Esophagus muscularis mucosa (tissue), 4 donors: Measurements from ENCODE around the gene CAD. TPM values are rescaled to one million over a fixed set of nuclear protein-coding genes. Genes with fewer than 3 reads are reported as not detected.

Experiments
- DNase-seq: peaks from one replicate; pipeline ENCODE4 v3.0.0-alpha.2; 2017; ENCODE audit errors: extremely low spot score
- H3K27ac ChIP-seq, 4 donors: fragments of 200-600 bp; sonication (generic); replicated peaks in 1 of 4; 1 replicate in 3 of 4; 2 replicates in 1 of 4; pipeline ENCODE4 v1.5.1; 2016 to 2019; ENCODE audit warnings: mild to moderate bottlenecking in 1 of 4
- H3K27me3 ChIP-seq, 4 donors: fragments of 200-600 bp; sonication (generic); one replicate each; pipeline versions ENCODE4 v1.5.1 to v1.6.0; 2016 to 2019
- H3K36me3 ChIP-seq, 4 donors: fragments of 200-600 bp; sonication (generic); one replicate each; pipeline ENCODE4 v1.5.1; 2016 to 2019
- H3K4me1 ChIP-seq, 4 donors: fragments of 200-600 bp; sonication (generic); one replicate each; pipeline ENCODE4 v1.5.1; 2016 to 2019
- H3K4me3 ChIP-seq, 4 donors: fragments of 200-600 bp; sonication (generic); 1 replicate in 2 of 4; 2 replicates in 2 of 4; pipeline ENCODE4 v1.5.1; 2016 to 2019; ENCODE audit warnings: mild to moderate bottlenecking in 4 of 4, moderate library complexity in 1 of 4
- H3K9me3 ChIP-seq, 4 donors: fragments of 200-600 bp; sonication (generic); 1 replicate in 3 of 4; 2 replicates in 1 of 4; pipeline ENCODE4 v1.5.1; 2016 to 2019
- EP300 ChIP-seq: sonication (generic); formaldehyde crosslinking; IDR thresholded peaks from one replicate; pipeline ENCODE4 v1.6.1; 2017; ENCODE audit warnings: antibody characterized with exemption
- POLR2A ChIP-seq: fragments of 450-650 bp; IDR thresholded peaks from one replicate; pipeline ENCODE4 v1.6.1; 2017; ENCODE audit warnings: antibody characterized with exemption, moderate library complexity, mild to moderate bottlenecking, low read depth
- POLR2AphosphoS5 ChIP-seq, 2 donors: sonication (generic); formaldehyde crosslinking; IDR thresholded peaks; one replicate each; pipeline ENCODE4 v1.6.1; 2017; ENCODE audit warnings: antibody characterized with exemption in 2 of 2
- WGBS: methylation state at CpG from one replicate; pipeline ENCODE4 v1.1.5; 2018; 5-methylcytosine and 5-hydroxymethylcytosine counted together
- intact Hi-C: fragments of 100-400 bp; cut with DNase I; formaldehyde crosslinking; loops from one replicate; pipeline ENCODE4 v1.15.1; 2023
- total RNA-seq, 4 donors: library from RNA; depleted of rRNA; stranded (reverse); fragments of >200 nt; gene quantifications; one replicate each; pipeline versions ENCODE4 v1.1.0 to v1.2.1, GENCODE V29; 2016
- TF ChIP-seq, protein P1 (sequence below), 3 experiments: fragments of 200-600 bp in 2 of 3; fragments of 450-650 bp in 1 of 3; sonication (generic) in 2 of 3; IDR thresholded peaks; one replicate each; pipeline ENCODE4 v1.5.1; 2017 to 2019; ENCODE audit warnings: antibody characterized with exemption in 3 of 3, mild to moderate bottlenecking in 2 of 3, moderate library complexity in 1 of 3

The CAD gene
- total RNA-seq, 4 donors from 2014 or later = 12.4 to 28.3 (median 16.6) TPM

GRCh38 chr2:27231921-27232320, 14.8 kb downstream of the CAD start:
- Histone ChIP-seq H3K4me1 (no peaks in the 10 kb centered on the region), H3K27ac (no peak overlapping the region), H3K27me3 (no peaks in the 10 kb centered on the region), H3K36me3 (peaks cover 85 to 100% (median 96%) of the 10 kb centered on the region in 4 donors), H3K4me3 (no peak overlapping the region), H3K9me3 (no peaks in the 10 kb centered on the region)
- TF ChIP-seq EP300 = no peak
- TF ChIP-seq POLR2AphosphoS5 (IDR thresholded peaks at IDR 0.05) = no peak
- TF ChIP-seq, protein P1, sequence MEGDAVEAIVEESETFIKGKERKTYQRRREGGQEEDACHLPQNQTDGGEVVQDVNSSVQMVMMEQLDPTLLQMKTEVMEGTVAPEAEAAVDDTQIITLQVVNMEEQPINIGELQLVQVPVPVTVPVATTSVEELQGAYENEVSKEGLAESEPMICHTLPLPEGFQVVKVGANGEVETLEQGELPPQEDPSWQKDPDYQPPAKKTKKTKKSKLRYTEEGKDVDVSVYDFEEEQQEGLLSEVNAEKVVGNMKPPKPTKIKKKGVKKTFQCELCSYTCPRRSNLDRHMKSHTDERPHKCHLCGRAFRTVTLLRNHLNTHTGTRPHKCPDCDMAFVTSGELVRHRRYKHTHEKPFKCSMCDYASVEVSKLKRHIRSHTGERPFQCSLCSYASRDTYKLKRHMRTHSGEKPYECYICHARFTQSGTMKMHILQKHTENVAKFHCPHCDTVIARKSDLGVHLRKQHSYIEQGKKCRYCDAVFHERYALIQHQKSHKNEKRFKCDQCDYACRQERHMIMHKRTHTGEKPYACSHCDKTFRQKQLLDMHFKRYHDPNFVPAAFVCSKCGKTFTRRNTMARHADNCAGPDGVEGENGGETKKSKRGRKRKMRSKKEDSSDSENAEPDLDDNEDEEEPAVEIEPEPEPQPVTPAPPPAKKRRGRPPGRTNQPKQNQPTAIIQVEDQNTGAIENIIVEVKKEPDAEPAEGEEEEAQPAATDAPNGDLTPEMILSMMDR (IDR thresholded peaks at IDR 0.05) = no peak
- TF ChIP-seq POLR2A = no peak
- no peak for DNase-seq
- intact Hi-C loops = no loop called here
- 97% methylated on average over 12 of the region's 13 CpGs for WGBS

DNA sequence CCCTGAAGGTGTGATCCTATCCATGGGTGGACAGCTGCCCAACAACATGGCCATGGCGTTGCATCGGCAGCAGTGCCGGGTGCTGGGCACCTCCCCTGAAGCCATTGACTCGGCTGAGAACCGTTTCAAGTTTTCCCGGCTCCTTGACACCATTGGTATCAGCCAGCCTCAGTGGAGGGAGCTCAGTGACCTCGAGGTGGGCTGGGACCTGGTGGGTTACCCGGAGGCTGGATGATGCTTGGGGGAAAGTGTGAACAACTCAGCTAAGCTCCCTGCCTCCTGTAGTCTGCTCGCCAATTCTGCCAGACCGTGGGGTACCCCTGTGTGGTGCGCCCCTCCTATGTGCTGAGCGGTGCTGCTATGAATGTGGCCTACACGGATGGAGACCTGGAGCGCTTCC, 16.2 kb downstream of the CAD start:
- Histone ChIP-seq H3K27me3 (no peaks in the 10 kb centered on the region), H3K4me1 (no peaks in the 10 kb centered on the region), H3K27ac (no peak overlapping the region), H3K4me3 (no peak overlapping the region), H3K36me3 (peaks cover 88 to 100% (median 99%) of the 10 kb centered on the region in 4 donors), H3K9me3 (no peaks in the 10 kb centered on the region)
- intact Hi-C loops = no loop called here
- DNase-seq = no peak
- no CpG with 5 or more reads among the region's 14 CpGs for WGBS
- TF ChIP-seq, protein P1 (IDR thresholded peaks at IDR 0.05) = no peak
- TF ChIP-seq POLR2AphosphoS5 (IDR thresholded peaks at IDR 0.05) = no peak
- TF ChIP-seq EP300 = no peak
- no peak for TF ChIP-seq POLR2A

DNA sequence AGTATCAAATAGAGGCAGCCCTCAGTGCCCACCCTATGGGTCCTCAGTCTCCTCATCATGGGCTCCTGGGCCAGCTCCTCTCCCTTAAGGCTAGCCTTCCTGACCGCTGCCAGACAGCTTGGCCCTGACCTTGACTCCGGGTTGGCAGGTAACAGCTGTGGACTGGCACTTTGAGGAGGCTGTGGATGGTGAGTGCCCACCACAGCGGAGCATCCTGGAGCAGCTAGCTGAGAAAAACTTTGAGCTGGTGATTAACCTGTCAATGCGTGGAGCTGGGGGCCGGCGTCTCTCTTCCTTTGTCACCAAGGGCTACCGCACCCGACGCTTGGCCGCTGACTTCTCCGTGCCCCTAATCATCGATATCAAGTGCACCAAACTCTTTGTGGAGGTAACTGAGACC, 19.0 kb downstream of the CAD start:
- Histone ChIP-seq H3K4me1 (no peaks in the 10 kb centered on the region), H3K4me3 (no peak overlapping the region), H3K9me3 (no peaks in the 10 kb centered on the region), H3K36me3 (peaks cover 95 to 100% (median 100%) of the 10 kb centered on the region in 4 donors), H3K27me3 (no peaks in the 10 kb centered on the region), H3K27ac (no peak overlapping the region)
- TF ChIP-seq POLR2A (no peak), EP300 (no peak), POLR2AphosphoS5 (IDR thresholded peaks at IDR 0.05) (no peak)
- TF ChIP-seq, protein P1 (IDR thresholded peaks at IDR 0.05) = no peak
- WGBS = 97% methylated on average over 6 of the region's 12 CpGs
- intact Hi-C loops = no loop called here
- DNase-seq = no peak

DNA sequence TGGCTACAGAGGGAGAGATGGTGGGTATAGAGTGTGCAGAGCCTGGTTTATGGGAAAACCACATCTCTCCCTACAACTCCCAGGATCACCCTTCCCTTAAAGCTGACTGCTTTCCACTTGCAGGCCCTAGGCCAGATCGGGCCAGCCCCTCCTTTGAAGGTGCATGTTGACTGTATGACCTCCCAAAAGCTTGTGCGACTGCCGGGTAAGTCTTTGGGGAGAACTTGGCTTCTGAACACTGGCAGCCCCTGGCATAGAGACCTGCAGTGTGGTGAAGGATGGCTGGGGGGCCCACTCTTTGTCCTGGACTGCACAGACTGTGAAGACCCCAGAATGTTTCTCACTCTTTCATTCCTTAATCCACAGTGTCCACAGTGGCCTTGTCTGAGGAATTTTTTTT, 19.5 kb downstream of the CAD start:
- intact Hi-C loops = no loop called here
- H3K27me3 ChIP-seq = no peaks in the 10 kb centered on the region
- H3K4me1 ChIP-seq = no peaks in the 10 kb centered on the region
- 86% methylated on average over 3 of the region's 3 CpGs for WGBS
- no peak overlapping the region for H3K27ac ChIP-seq
- H3K9me3 ChIP-seq = no peaks in the 10 kb centered on the region
- TF ChIP-seq POLR2A = no peak
- no peak for TF ChIP-seq POLR2AphosphoS5 (IDR thresholded peaks at IDR 0.05)
- TF ChIP-seq EP300 = no peak
- TF ChIP-seq, protein P1 (IDR thresholded peaks at IDR 0.05) = no peak
- DNase-seq = no peak
- no peak overlapping the region for H3K4me3 ChIP-seq
- H3K36me3 ChIP-seq = peaks cover 95 to 100% (median 100%) of the 10 kb centered on the region in 4 donors

- H3K27ac ChIP-seq = no peak overlapping the region
- H3K4me1 ChIP-seq = no peaks in the 10 kb centered on the region
- 90% methylated on average over 11 of the region's 15 CpGs for WGBS
- peaks cover 90 to 100% (median 100%) of the 10 kb centered on the region in 4 donors for H3K36me3 ChIP-seq
- H3K27me3 ChIP-seq = no peaks in the 10 kb centered on the region
- no peak for DNase-seq
- TF ChIP-seq POLR2A = no peak
- TF ChIP-seq, protein P1 (IDR thresholded peaks at IDR 0.05) = no peak
- TF ChIP-seq EP300 = no peak
- no peak for TF ChIP-seq POLR2AphosphoS5 (IDR thresholded peaks at IDR 0.05)
- H3K9me3 ChIP-seq = no peaks in the 10 kb centered on the region
- no peak overlapping the region for H3K4me3 ChIP-seq
- intact Hi-C loops = no loop called here
Observed at GRCh38 chr2:27237341-27237945, 20.3 kb downstream of the CAD start.
